Non-pigmented ciliary epithelial cell (primary cell): ENCODE measurements around the gene ROBO1.
"Not testable (repeated sequence)": the region's sequence is repeated elsewhere in the genome, so short reads cannot be mapped to it uniquely, and the experiment has no call there.

ENCODE experiments used
- DNase-seq: peaks from one replicate; pipeline ENCODE4 v3.0.0-alpha.2; 2010; ENCODE audit warnings: low read depth

The ROBO1 gene

GRCh38 chr3:79310016-79310415 is 457.8 kb downstream of the ROBO1 start:
- DNase-seq = no peak

GRCh38 chr3:79306934-79307570 is 460.7 kb downstream of the ROBO1 start:
- DNase-seq = no peak

- not testable (repeated sequence) for DNase-seq
These were observed 467.7 kb downstream of the ROBO1 start for GRCh38 chr3:79299949-79300635.

GRCh38 chr3:79297245-79297960 is 470.4 kb downstream of the ROBO1 start:
- peak; percentile 89 for DNase-seq

GRCh38 chr3:79286882-79287281 is 480.9 kb downstream of the ROBO1 start:
- DNase-seq = no peak

- DNase-seq = no peak
These were observed 481.9 kb downstream of the ROBO1 start for GRCh38 chr3:79285871-79286270.

- no peak for DNase-seq
These were observed 482.4 kb downstream of the ROBO1 start for GRCh38 chr3:79285380-79285779.

- DNase-seq = no peak
These were observed 483.0 kb downstream of the ROBO1 start for GRCh38 chr3:79284781-79285180.

GRCh38 chr3:79278681-79279080 is 489.1 kb downstream of the ROBO1 start:
- DNase-seq = no peak

- no peak for DNase-seq
These were observed 499.4 kb downstream of the ROBO1 start for GRCh38 chr3:79268422-79268821.

- no peak for DNase-seq
These were observed 502.9 kb downstream of the ROBO1 start for GRCh38 chr3:79264892-79265291.

- no peak for DNase-seq
These were observed 504.4 kb downstream of the ROBO1 start for GRCh38 chr3:79263423-79263822.

GRCh38 chr3:79258479-79258878 is 509.3 kb downstream of the ROBO1 start:
- DNase-seq = no peak

GRCh38 chr3:79257791-79258190 is 510.0 kb downstream of the ROBO1 start:
- DNase-seq = no peak

GRCh38 chr3:79255702-79256101 is 512.1 kb downstream of the ROBO1 start:
- DNase-seq = no peak

GRCh38 chr3:79255292-79255691 is 512.5 kb downstream of the ROBO1 start:
- no peak for DNase-seq

GRCh38 chr3:79253704-79254103 is 514.1 kb downstream of the ROBO1 start:
- no peak for DNase-seq

GRCh38 chr3:79253271-79253670 is 514.5 kb downstream of the ROBO1 start:
- no peak for DNase-seq

GRCh38 chr3:79250746-79251145 is 517.1 kb downstream of the ROBO1 start:
- no peak for DNase-seq

- no peak for DNase-seq
These were observed 518.1 kb downstream of the ROBO1 start for GRCh38 chr3:79249701-79250100.

GRCh38 chr3:79247725-79248043 is 520.1 kb downstream of the ROBO1 start:
- DNase-seq = peak; percentile 44

GRCh38 chr3:79246875-79247724 is 520.7 kb downstream of the ROBO1 start:
- no peak for DNase-seq
